ENCODE measurements around the gene PACRG. TPM values are rescaled to one million over a fixed set of nuclear protein-coding genes. Genes with fewer than 3 reads are reported as not detected.

The PACRG gene
- total and polyA plus RNA-seq, 2 experiments from 2014 or later = 0.17 to 0.68 TPM

DNA sequence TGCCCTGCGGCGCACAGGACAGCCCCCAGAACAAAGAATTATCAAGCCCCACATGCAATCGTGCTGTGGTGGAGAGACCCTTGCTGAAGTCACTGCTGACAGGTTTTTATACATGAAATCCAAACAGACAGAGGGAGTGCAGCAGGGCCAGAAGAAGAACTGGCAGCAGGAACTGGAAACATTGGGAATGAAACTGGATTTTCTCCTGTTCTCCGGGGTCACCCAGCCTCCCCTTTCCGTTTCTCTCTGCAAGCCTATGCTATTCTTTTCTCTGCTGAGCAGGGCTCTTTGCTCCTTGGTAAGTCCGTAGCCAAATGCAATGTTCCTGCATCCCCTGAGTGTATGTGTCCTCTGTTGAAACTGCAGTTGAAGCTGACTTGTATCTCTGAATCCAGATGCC, 623.2 kb downstream of the PACRG start:
- Histone ChIP-seq H3K27ac (ENCODE audit: low read depth) (no peak overlapping the region), H3F3A (replicated peaks; ENCODE audit: low read depth) (no peaks in the 10 kb centered on the region), H4K20me1 (replicated peaks; ENCODE audit: insufficient read depth) (no peaks in the 10 kb centered on the region), H3K79me2 (replicated peaks; ENCODE audit: insufficient read depth) (no peaks in the 10 kb centered on the region), H3K36me3 (ENCODE audit: insufficient read depth) (no peaks in the 10 kb centered on the region), H3K4me3 (no peak overlapping the region), H3K4me2 (no peak overlapping the region), H3K4me1 (ENCODE audit: insufficient read depth) (no peaks in the 10 kb centered on the region), H3K27me3 (ENCODE audit: insufficient read depth) (no peaks in the 10 kb centered on the region), H2AFZ (no peak overlapping the region), H3K9me2 (ENCODE audit: insufficient read depth) (no peaks in the 10 kb centered on the region)
- Mint-ChIP-seq H3K9me3 (no peaks in the 10 kb centered on the region), H3K4me1 (peaks cover 23% of the 10 kb centered on the region), H3K36me3 (ENCODE audit: low read depth) (no peaks in the 10 kb centered on the region), H3K4me3 (no peak overlapping the region), H3K27me3 (ENCODE audit: insufficient read depth, low read depth, poor library complexity) (peaks cover 4% of the 10 kb centered on the region), H3K27ac (no peak overlapping the region)
- ATAC-seq (no peak), DNase-seq (ENCODE audit: low spot score) (no peak)
- TF ChIP-seq, protein P1, sequence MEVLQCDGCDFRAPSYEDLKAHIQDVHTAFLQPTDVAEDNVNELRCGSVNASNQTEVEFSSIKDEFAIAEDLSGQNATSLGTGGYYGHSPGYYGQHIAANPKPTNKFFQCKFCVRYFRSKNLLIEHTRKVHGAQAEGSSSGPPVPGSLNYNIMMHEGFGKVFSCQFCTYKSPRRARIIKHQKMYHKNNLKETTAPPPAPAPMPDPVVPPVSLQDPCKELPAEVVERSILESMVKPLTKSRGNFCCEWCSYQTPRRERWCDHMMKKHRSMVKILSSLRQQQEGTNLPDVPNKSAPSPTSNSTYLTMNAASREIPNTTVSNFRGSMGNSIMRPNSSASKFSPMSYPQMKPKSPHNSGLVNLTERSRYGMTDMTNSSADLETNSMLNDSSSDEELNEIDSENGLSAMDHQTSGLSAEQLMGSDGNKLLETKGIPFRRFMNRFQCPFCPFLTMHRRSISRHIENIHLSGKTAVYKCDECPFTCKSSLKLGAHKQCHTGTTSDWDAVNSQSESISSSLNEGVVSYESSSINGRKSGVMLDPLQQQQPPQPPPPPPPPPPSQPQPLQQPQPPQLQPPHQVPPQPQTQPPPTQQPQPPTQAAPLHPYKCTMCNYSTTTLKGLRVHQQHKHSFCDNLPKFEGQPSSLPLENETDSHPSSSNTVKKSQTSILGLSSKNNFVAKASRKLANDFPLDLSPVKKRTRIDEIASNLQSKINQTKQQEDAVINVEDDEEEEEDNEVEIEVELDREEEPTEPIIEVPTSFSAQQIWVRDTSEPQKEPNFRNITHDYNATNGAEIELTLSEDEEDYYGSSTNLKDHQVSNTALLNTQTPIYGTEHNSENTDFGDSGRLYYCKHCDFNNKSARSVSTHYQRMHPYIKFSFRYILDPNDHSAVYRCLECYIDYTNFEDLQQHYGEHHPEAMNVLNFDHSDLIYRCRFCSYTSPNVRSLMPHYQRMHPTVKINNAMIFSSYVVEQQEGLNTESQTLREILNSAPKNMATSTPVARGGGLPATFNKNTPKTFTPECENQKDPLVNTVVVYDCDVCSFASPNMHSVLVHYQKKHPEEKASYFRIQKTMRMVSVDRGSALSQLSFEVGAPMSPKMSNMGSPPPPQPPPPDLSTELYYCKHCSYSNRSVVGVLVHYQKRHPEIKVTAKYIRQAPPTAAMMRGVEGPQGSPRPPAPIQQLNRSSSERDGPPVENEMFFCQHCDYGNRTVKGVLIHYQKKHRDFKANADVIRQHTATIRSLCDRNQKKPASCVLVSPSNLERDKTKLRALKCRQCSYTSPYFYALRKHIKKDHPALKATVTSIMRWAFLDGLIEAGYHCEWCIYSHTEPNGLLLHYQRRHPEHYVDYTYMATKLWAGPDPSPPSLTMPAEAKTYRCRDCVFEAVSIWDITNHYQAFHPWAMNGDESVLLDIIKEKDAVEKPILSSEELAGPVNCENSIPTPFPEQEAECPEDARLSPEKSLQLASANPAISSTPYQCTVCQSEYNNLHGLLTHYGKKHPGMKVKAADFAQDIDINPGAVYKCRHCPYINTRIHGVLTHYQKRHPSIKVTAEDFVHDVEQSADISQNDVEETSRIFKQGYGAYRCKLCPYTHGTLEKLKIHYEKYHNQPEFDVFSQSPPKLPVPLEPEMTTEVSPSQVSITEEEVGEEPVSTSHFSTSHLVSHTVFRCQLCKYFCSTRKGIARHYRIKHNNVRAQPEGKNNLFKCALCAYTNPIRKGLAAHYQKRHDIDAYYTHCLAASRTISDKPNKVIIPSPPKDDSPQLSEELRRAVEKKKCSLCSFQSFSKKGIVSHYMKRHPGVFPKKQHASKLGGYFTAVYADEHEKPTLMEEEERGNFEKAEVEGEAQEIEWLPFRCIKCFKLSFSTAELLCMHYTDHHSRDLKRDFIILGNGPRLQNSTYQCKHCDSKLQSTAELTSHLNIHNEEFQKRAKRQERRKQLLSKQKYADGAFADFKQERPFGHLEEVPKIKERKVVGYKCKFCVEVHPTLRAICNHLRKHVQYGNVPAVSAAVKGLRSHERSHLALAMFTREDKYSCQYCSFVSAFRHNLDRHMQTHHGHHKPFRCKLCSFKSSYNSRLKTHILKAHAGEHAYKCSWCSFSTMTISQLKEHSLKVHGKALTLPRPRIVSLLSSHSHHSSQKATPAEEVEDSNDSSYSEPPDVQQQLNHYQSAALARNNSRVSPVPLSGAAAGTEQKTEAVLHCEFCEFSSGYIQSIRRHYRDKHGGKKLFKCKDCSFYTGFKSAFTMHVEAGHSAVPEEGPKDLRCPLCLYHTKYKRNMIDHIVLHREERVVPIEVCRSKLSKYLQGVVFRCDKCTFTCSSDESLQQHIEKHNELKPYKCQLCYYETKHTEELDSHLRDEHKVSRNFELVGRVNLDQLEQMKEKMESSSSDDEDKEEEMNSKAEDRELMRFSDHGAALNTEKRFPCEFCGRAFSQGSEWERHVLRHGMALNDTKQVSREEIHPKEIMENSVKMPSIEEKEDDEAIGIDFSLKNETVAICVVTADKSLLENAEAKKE (CRISPR knock-in tag; IDR thresholded peaks at IDR 0.05) = no peak
- TF ChIP-seq, protein P2, sequence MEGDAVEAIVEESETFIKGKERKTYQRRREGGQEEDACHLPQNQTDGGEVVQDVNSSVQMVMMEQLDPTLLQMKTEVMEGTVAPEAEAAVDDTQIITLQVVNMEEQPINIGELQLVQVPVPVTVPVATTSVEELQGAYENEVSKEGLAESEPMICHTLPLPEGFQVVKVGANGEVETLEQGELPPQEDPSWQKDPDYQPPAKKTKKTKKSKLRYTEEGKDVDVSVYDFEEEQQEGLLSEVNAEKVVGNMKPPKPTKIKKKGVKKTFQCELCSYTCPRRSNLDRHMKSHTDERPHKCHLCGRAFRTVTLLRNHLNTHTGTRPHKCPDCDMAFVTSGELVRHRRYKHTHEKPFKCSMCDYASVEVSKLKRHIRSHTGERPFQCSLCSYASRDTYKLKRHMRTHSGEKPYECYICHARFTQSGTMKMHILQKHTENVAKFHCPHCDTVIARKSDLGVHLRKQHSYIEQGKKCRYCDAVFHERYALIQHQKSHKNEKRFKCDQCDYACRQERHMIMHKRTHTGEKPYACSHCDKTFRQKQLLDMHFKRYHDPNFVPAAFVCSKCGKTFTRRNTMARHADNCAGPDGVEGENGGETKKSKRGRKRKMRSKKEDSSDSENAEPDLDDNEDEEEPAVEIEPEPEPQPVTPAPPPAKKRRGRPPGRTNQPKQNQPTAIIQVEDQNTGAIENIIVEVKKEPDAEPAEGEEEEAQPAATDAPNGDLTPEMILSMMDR (conservative IDR thresholded peaks at IDR 0.05; ENCODE audit: low read depth in 2 of 2) = no peak
- TF ChIP-seq EZH2 (IDR thresholded peaks at IDR 0.05; ENCODE audit: low read depth, unreplicated experiment) (no peak), JUNB (IDR thresholded peaks at IDR 0.05; ENCODE audit: unreplicated experiment) (no peak), STAT1 (IDR thresholded peaks at IDR 0.05; ENCODE audit: unreplicated experiment) (no peak), ZNF331 (CRISPR knock-in tag; IDR thresholded peaks at IDR 0.05; ENCODE audit: low read depth) (no peak), POLR2AphosphoS5 (IDR thresholded peaks at IDR 0.05; ENCODE audit: low read depth) (no peak), EZH2phosphoT487 (IDR thresholded peaks at IDR 0.05; ENCODE audit: unreplicated experiment) (no peak), CREB1 (CRISPR knock-in tag; IDR thresholded peaks at IDR 0.05; ENCODE audit: low read depth) (no peak), NANOG (IDR thresholded peaks at IDR 0.05; ENCODE audit: borderline replicate concordance) (no peak), ZNF114 (CRISPR knock-in tag; IDR thresholded peaks at IDR 0.05) (no peak)
- TF ChIP-seq, protein P3, sequence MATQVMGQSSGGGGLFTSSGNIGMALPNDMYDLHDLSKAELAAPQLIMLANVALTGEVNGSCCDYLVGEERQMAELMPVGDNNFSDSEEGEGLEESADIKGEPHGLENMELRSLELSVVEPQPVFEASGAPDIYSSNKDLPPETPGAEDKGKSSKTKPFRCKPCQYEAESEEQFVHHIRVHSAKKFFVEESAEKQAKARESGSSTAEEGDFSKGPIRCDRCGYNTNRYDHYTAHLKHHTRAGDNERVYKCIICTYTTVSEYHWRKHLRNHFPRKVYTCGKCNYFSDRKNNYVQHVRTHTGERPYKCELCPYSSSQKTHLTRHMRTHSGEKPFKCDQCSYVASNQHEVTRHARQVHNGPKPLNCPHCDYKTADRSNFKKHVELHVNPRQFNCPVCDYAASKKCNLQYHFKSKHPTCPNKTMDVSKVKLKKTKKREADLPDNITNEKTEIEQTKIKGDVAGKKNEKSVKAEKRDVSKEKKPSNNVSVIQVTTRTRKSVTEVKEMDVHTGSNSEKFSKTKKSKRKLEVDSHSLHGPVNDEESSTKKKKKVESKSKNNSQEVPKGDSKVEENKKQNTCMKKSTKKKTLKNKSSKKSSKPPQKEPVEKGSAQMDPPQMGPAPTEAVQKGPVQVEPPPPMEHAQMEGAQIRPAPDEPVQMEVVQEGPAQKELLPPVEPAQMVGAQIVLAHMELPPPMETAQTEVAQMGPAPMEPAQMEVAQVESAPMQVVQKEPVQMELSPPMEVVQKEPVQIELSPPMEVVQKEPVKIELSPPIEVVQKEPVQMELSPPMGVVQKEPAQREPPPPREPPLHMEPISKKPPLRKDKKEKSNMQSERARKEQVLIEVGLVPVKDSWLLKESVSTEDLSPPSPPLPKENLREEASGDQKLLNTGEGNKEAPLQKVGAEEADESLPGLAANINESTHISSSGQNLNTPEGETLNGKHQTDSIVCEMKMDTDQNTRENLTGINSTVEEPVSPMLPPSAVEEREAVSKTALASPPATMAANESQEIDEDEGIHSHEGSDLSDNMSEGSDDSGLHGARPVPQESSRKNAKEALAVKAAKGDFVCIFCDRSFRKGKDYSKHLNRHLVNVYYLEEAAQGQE (IDR thresholded peaks at IDR 0.05; ENCODE audit: unreplicated experiment) = no peak
- TF ChIP-seq, protein P4, sequence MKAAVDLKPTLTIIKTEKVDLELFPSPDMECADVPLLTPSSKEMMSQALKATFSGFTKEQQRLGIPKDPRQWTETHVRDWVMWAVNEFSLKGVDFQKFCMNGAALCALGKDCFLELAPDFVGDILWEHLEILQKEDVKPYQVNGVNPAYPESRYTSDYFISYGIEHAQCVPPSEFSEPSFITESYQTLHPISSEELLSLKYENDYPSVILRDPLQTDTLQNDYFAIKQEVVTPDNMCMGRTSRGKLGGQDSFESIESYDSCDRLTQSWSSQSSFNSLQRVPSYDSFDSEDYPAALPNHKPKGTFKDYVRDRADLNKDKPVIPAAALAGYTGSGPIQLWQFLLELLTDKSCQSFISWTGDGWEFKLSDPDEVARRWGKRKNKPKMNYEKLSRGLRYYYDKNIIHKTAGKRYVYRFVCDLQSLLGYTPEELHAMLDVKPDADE (IDR thresholded peaks at IDR 0.05) = no peak
